Spleen (tissue), 7 donors: ENCODE data around the gene MBD2.

Experiments
- CTCF ChIP-seq, 11 experiments: fragments of 200-600 bp in 7 of 11; fragments of 450-650 bp in 4 of 11; sonication (generic) in 4 of 11; IDR thresholded peaks in 8 of 11; conservative IDR thresholded peaks in 3 of 11; 1 replicate in 7 of 11; 2 replicates in 4 of 11; pipeline versions ENCODE4 v1.4.0 to v1.8.0; 2016 to 2021; ENCODE audit warnings: antibody characterized with exemption in 11 of 11, inconsistent platforms in 4 of 11, mild to moderate bottlenecking in 1 of 11
- POLR2A ChIP-seq, 3 donors: fragments of 450-650 bp; IDR thresholded peaks; one replicate each; pipeline ENCODE4 v1.5.1; 2017; ENCODE audit warnings: antibody characterized with exemption in 3 of 3, mild to moderate bottlenecking in 1 of 3
- donor health status: DM: no; HTN: no; CAD: no; lungs with moderate emphysema.
- donor health status: DM: no; HTN: no; CAD: no.
- donor health status: DM: no; HTN: no; CAD: no.

DNA sequence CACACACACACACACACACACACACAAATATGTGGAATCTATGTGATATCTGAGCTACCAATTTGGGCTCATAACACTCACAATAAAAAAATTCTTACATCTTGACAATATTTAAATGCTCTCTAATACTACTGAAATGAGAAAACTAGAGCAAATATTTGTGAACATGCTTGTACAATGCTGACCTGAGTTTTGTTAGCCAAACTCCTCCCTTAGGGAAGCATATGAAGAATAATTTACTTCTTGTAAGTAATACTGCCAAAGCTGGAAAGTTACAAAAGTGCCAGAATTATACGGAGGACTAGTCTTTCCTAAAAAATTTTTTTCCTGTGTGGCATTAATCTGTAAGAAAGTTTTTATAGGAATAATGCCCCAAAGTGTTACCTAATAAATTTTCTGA is 18.5 kb downstream of the MBD2 start:
- no peak for TF ChIP-seq CTCF (IDR thresholded peaks at IDR 0.05 in 8 of 11, conservative IDR thresholded peaks at IDR 0.05 in 3 of 11)
- TF ChIP-seq POLR2A (IDR thresholded peaks at IDR 0.05) = no peak
